HEK293 (cell line): ENCODE data around the gene DDX46.

Experiments
- KLF10 ChIP-seq: fragments of 450-650 bp; IDR thresholded peaks from 2 replicates; pipeline ENCODE4 v1.5.1; 2018; ENCODE audit warnings: missing biosample characterization, mild to moderate bottlenecking, missing genetic modification characterization
- OVOL3 ChIP-seq: fragments of 450-650 bp; formaldehyde crosslinking; IDR thresholded peaks from 2 replicates; pipeline ENCODE4 v1.5.1; 2016; ENCODE audit warnings: missing biosample characterization, missing genetic modification characterization
- YY2 ChIP-seq: fragments of 450-650 bp; formaldehyde crosslinking; IDR thresholded peaks from 2 replicates; pipeline ENCODE4 v1.5.1; 2016; ENCODE audit warnings: missing biosample characterization, missing genetic modification characterization
- ZBTB17 ChIP-seq: fragments of 450-650 bp; formaldehyde crosslinking; IDR thresholded peaks from 2 replicates; pipeline ENCODE4 v1.5.1; 2016; ENCODE audit warnings: missing biosample characterization, missing genetic modification characterization
- ZIC2 ChIP-seq: fragments of 450-650 bp; formaldehyde crosslinking; IDR thresholded peaks from 2 replicates; pipeline ENCODE4 v1.5.1; 2016; ENCODE audit warnings: missing biosample characterization, missing genetic modification characterization
- ZNF133 ChIP-seq: fragments of 450-650 bp; formaldehyde crosslinking; IDR thresholded peaks from 2 replicates; pipeline ENCODE4 v1.5.1; 2016; ENCODE audit warnings: missing biosample characterization, missing genetic modification characterization
- ZNF175 ChIP-seq: fragments of 450-650 bp; formaldehyde crosslinking; IDR thresholded peaks from 2 replicates; pipeline ENCODE4 v1.5.1; 2016; ENCODE audit warnings: missing biosample characterization, missing genetic modification characterization
- ZNF19 ChIP-seq: fragments of 450-650 bp; formaldehyde crosslinking; IDR thresholded peaks from 2 replicates; pipeline ENCODE4; 2016; ENCODE audit warnings: missing biosample characterization, missing genetic modification characterization, low read depth
- ZNF211 ChIP-seq: fragments of 450-650 bp; formaldehyde crosslinking; IDR thresholded peaks from 2 replicates; pipeline ENCODE4 v1.5.1; 2016; ENCODE audit warnings: low read depth, missing biosample characterization, missing genetic modification characterization
- ZNF223 ChIP-seq: fragments of 450-650 bp; formaldehyde crosslinking; IDR thresholded peaks from 2 replicates; pipeline ENCODE4 v1.5.1; 2016; ENCODE audit warnings: missing biosample characterization, missing genetic modification characterization
- ZNF24 ChIP-seq: fragments of 450-650 bp; formaldehyde crosslinking; IDR thresholded peaks from 2 replicates; pipeline ENCODE4 v1.5.1; 2016; ENCODE audit warnings: missing biosample characterization, missing genetic modification characterization
- ZNF26 ChIP-seq: fragments of 450-650 bp; formaldehyde crosslinking; IDR thresholded peaks from 2 replicates; pipeline ENCODE4 v1.5.1; 2016; ENCODE audit warnings: missing biosample characterization, missing genetic modification characterization
- ZNF274 ChIP-seq, 2 experiments: fragments of 200-500 bp in 1 of 2; fragments of 450-650 bp in 1 of 2; sonication (Bioruptor generic) in 1 of 2; formaldehyde crosslinking in 1 of 2; IDR thresholded peaks; 2 replicates each; pipeline versions ENCODE4 v1.5.1 to v1.6.1; 2014 to 2016; ENCODE audit warnings: borderline replicate concordance in 1 of 2, inconsistent platforms in 1 of 2, low read length in 1 of 2, missing biosample characterization in 1 of 2, missing genetic modification characterization in 1 of 2
- ZNF292 ChIP-seq: fragments of 450-650 bp; formaldehyde crosslinking; IDR thresholded peaks from 2 replicates; pipeline ENCODE4 v1.5.1; 2016; ENCODE audit warnings: low read depth, missing biosample characterization, missing genetic modification characterization, borderline replicate concordance
- ZNF341 ChIP-seq: fragments of 450-650 bp; formaldehyde crosslinking; IDR thresholded peaks from 2 replicates; pipeline ENCODE4; 2016; ENCODE audit warnings: low read depth, missing biosample characterization, missing genetic modification characterization
- ZNF350 ChIP-seq: fragments of 450-650 bp; formaldehyde crosslinking; IDR thresholded peaks from 2 replicates; pipeline ENCODE4 v1.5.0; 2017; ENCODE audit warnings: missing biosample characterization, mild to moderate bottlenecking, missing genetic modification characterization
- ZNF362 ChIP-seq: fragments of 450-650 bp; formaldehyde crosslinking; IDR thresholded peaks from 2 replicates; pipeline ENCODE4 v1.5.1; 2016; ENCODE audit warnings: missing biosample characterization, missing genetic modification characterization
- ZNF558 ChIP-seq: fragments of 450-650 bp; formaldehyde crosslinking; IDR thresholded peaks from 2 replicates; pipeline ENCODE4 v1.5.1; 2016; ENCODE audit warnings: missing biosample characterization, missing genetic modification characterization
- ZNF660 ChIP-seq: fragments of 450-650 bp; IDR thresholded peaks from 2 replicates; pipeline ENCODE4 v1.5.1; 2018; ENCODE audit warnings: missing biosample characterization, mild to moderate bottlenecking, missing genetic modification characterization
- ZNF701 ChIP-seq: fragments of 450-650 bp; formaldehyde crosslinking; IDR thresholded peaks from 2 replicates; pipeline ENCODE4 v1.5.1; 2016; ENCODE audit warnings: missing biosample characterization, missing genetic modification characterization
- ZNF747 ChIP-seq: fragments of 450-650 bp; formaldehyde crosslinking; IDR thresholded peaks from 2 replicates; pipeline ENCODE4 v1.5.1; 2016; ENCODE audit warnings: missing biosample characterization, missing genetic modification characterization
- ZNF785 ChIP-seq: fragments of 450-650 bp; formaldehyde crosslinking; IDR thresholded peaks from 2 replicates; pipeline ENCODE4 v1.5.1; 2016; ENCODE audit warnings: missing biosample characterization, missing genetic modification characterization
- ZNF843 ChIP-seq: fragments of 450-650 bp; formaldehyde crosslinking; IDR thresholded peaks from 2 replicates; pipeline ENCODE4 v1.5.1; 2016; ENCODE audit warnings: missing biosample characterization, missing genetic modification characterization
- ZSCAN16 ChIP-seq: fragments of 450-650 bp; formaldehyde crosslinking; IDR thresholded peaks from 2 replicates; pipeline ENCODE4 v1.5.1; 2016; ENCODE audit warnings: missing biosample characterization, missing genetic modification characterization
- TF ChIP-seq, protein P1 (sequence below): fragments of 450-650 bp; formaldehyde crosslinking; IDR thresholded peaks from 2 replicates; pipeline ENCODE4 v1.5.0; 2017; ENCODE audit warnings: missing biosample characterization, missing genetic modification characterization, borderline replicate concordance
- TF ChIP-seq, protein P2 (sequence below): fragments of 450-650 bp; formaldehyde crosslinking; conservative IDR thresholded peaks from 2 replicates; pipeline ENCODE4 v1.5.1; 2016; ENCODE audit warnings: low read depth, missing biosample characterization, missing genetic modification characterization
- TF ChIP-seq, protein P3 (sequence below): fragments of 450-650 bp; IDR thresholded peaks from 2 replicates; pipeline ENCODE4 v1.5.1; 2018; ENCODE audit warnings: missing biosample characterization, mild to moderate bottlenecking, missing genetic modification characterization

The DDX46 gene

GRCh38 chr5:134758504-134759341 lies at the start of gene DDX46 (continued):
- TF ChIP-seq ZNF843 (tag by site-specific recombination) (peak; percentile 72; the same call in 1 of the 2 replicates), ZNF747 (no peak), ZNF26 (tag by site-specific recombination) (no peak), ZNF558 (tag by site-specific recombination) (peak; percentile 48; the same call in 1 of the 2 replicates), ZNF785 (no peak), YY2 (tag by site-specific recombination) (peak; percentile 95), ZIC2 (no peak), ZNF341 (tag by site-specific recombination) (peak; percentile 90), ZNF133 (tag by site-specific recombination) (no peak), ZNF24 (tag by site-specific recombination) (peak; percentile 92), ZNF19 (no peak), ZSCAN16 (no peak), ZNF274 (IDR thresholded peaks at IDR 0.05; ENCODE audit: low read length) (no peak), ZNF274 (tag by site-specific recombination; IDR thresholded peaks at IDR 0.05; ENCODE audit: borderline replicate concordance) (no peak), ZNF223 (tag by site-specific recombination) (peak; percentile 93), OVOL3 (tag by site-specific recombination) (peak; percentile 72), ZNF175 (tag by site-specific recombination) (no peak), ZBTB17 (tag by site-specific recombination) (peak; percentile 99), ZNF660 (tag by site-specific recombination) (peak; percentile 95), KLF10 (tag by site-specific recombination) (0 out of 2 replicates have a peak, but pooled peaks have one; percentile 22), ZNF292 (tag by site-specific recombination) (no peak), ZNF350 (no peak), ZNF362 (tag by site-specific recombination) (no peak), ZNF701 (tag by site-specific recombination) (no peak), ZNF211 (tag by site-specific recombination) (no peak)
- TF ChIP-seq, protein P1, sequence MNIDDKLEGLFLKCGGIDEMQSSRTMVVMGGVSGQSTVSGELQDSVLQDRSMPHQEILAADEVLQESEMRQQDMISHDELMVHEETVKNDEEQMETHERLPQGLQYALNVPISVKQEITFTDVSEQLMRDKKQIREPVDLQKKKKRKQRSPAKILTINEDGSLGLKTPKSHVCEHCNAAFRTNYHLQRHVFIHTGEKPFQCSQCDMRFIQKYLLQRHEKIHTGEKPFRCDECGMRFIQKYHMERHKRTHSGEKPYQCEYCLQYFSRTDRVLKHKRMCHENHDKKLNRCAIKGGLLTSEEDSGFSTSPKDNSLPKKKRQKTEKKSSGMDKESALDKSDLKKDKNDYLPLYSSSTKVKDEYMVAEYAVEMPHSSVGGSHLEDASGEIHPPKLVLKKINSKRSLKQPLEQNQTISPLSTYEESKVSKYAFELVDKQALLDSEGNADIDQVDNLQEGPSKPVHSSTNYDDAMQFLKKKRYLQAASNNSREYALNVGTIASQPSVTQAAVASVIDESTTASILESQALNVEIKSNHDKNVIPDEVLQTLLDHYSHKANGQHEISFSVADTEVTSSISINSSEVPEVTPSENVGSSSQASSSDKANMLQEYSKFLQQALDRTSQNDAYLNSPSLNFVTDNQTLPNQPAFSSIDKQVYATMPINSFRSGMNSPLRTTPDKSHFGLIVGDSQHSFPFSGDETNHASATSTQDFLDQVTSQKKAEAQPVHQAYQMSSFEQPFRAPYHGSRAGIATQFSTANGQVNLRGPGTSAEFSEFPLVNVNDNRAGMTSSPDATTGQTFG = no peak
- TF ChIP-seq, protein P2, sequence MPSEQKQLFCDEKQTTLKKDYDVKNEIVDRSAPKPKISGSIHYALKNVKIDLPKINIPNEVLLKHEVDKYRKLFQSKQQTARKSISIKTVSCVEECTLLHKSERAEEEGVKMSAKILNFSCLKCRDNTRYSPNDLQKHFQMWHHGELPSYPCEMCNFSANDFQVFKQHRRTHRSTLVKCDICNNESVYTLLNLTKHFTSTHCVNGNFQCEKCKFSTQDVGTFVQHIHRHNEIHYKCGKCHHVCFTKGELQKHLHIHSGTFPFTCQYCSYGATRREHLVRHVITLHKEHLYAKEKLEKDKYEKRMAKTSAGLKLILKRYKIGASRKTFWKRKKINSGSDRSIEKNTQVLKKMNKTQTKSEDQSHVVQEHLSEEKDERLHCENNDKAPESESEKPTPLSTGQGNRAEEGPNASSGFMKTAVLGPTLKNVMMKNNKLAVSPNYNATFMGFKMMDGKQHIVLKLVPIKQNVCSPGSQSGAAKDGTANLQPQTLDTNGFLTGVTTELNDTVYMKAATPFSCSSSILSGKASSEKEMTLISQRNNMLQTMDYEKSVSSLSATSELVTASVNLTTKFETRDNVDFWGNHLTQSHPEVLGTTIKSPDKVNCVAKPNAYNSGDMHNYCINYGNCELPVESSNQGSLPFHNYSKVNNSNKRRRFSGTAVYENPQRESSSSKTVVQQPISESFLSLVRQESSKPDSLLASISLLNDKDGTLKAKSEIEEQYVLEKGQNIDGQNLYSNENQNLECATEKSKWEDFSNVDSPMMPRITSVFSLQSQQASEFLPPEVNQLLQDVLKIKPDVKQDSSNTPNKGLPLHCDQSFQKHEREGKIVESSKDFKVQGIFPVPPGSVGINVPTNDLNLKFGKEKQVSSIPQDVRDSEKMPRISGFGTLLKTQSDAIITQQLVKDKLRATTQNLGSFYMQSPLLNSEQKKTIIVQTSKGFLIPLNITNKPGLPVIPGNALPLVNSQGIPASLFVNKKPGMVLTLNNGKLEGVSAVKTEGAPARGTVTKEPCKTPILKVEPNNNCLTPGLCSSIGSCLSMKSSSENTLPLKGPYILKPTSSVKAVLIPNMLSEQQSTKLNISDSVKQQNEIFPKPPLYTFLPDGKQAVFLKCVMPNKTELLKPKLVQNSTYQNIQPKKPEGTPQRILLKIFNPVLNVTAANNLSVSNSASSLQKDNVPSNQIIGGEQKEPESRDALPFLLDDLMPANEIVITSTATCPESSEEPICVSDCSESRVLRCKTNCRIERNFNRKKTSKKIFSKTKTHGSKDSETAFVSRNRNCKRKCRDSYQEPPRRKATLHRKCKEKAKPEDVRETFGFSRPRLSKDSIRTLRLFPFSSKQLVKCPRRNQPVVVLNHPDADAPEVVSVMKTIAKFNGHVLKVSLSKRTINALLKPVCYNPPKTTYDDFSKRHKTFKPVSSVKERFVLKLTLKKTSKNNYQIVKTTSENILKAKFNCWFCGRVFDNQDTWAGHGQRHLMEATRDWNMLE (tag by site-specific recombination) = peak; percentile 89
- TF ChIP-seq, protein P3, sequence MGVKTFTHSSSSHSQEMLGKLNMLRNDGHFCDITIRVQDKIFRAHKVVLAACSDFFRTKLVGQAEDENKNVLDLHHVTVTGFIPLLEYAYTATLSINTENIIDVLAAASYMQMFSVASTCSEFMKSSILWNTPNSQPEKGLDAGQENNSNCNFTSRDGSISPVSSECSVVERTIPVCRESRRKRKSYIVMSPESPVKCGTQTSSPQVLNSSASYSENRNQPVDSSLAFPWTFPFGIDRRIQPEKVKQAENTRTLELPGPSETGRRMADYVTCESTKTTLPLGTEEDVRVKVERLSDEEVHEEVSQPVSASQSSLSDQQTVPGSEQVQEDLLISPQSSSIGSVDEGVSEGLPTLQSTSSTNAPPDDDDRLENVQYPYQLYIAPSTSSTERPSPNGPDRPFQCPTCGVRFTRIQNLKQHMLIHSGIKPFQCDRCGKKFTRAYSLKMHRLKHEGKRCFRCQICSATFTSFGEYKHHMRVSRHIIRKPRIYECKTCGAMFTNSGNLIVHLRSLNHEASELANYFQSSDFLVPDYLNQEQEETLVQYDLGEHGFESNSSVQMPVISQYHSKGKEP (tag by site-specific recombination) = no peak; the same call in 1 of the 2 replicates
